Left ventricle myocardium inferior (tissue), 1 donor: Measurements from ENCODE around the gene KRT6B. TPM values are rescaled to one million over a fixed set of nuclear protein-coding genes. Genes with fewer than 3 reads are reported as not detected.
"Not testable (repeated sequence)": the region's sequence is repeated elsewhere in the genome, so short reads cannot be mapped to it uniquely, and the experiment has no call there.

Source experiments
- DNase-seq: peaks from one replicate; pipeline ENCODE4 v3.0.0-alpha.2; 2020
- H3K27ac ChIP-seq: fragments of 200-600 bp; replicated peaks from 2 replicates; pipeline ENCODE4 v1.8.0; 2021
- H3K27me3 ChIP-seq: fragments of 200-600 bp; 2 replicates; pipeline ENCODE4 v1.8.0; 2021; ENCODE audit warnings: low read depth
- H3K36me3 ChIP-seq: fragments of 200-600 bp; 2 replicates; pipeline ENCODE4 v1.8.0; 2021
- H3K4me1 ChIP-seq: fragments of 200-600 bp; 2 replicates; pipeline ENCODE4 v1.8.0; 2021
- H3K4me3 ChIP-seq: fragments of 200-600 bp; 2 replicates; pipeline ENCODE4 v1.8.0; 2021; ENCODE audit warnings: mild to moderate bottlenecking, moderate library complexity
- H3K9me3 ChIP-seq: fragments of 200-600 bp; replicated peaks from 2 replicates; pipeline ENCODE4 v1.8.0; 2021
- CTCF ChIP-seq: fragments of 200-600 bp; IDR thresholded peaks from 2 replicates; pipeline ENCODE4 v1.8.0; 2021; ENCODE audit warnings: antibody characterized with exemption, mild to moderate bottlenecking, borderline replicate concordance
- intact Hi-C: fragments of 100-400 bp; cut with micrococcal nuclease; formaldehyde crosslinking; loops from one replicate; pipeline ENCODE4 v1.11.0; 2022
- total RNA-seq: library from RNA; stranded (reverse); fragmentation: NEBNext Ultra II Directional; extraction: Animal tissue kit (Norgen Biotek cat#: 25700); gene quantifications from one replicate; pipeline ENCODE4 v1.2.1, GENCODE V29; 2021
- donor health status: DM: no; HTN: yes; CAD: no; lungs with severe emphysema.

Gene KRT6B
- total RNA-seq, 1 donor from 2014 or later, result not detected

GRCh38 chr12:52411815-52412214, 40.1 kb downstream of the KRT6B start:
- intact Hi-C loops, result no loop called here
- H3K27me3 ChIP-seq, result peaks cover 38% of the 10 kb centered on the region
- TF ChIP-seq CTCF, result no peak
- no peaks in the 10 kb centered on the region for H3K9me3 ChIP-seq
- H3K27ac ChIP-seq, result no peak overlapping the region
- H3K36me3 ChIP-seq, result no peaks in the 10 kb centered on the region
- no peak overlapping the region for H3K4me3 ChIP-seq
- no peak for DNase-seq
- peaks cover 13% of the 10 kb centered on the region for H3K4me1 ChIP-seq

- peaks cover 48% of the 10 kb centered on the region for H3K27me3 ChIP-seq
- H3K36me3 ChIP-seq, H3K4me1 ChIP-seq, H3K27ac ChIP-seq, H3K9me3 ChIP-seq, intact Hi-C loops, DNase-seq, H3K4me3 ChIP-seq: not testable (repeated sequence)
Measured at GRCh38 chr12:52410589-52411248, 41.2 kb downstream of the KRT6B start.

- DNase-seq, result no peak
- H3K4me3 ChIP-seq, result no peak overlapping the region
- peaks cover 6% of the 10 kb centered on the region for H3K4me1 ChIP-seq
- no peaks in the 10 kb centered on the region for H3K36me3 ChIP-seq
- no peaks in the 10 kb centered on the region for H3K9me3 ChIP-seq
- H3K27ac ChIP-seq, result no peak overlapping the region
- H3K27me3 ChIP-seq, result peaks cover 53% of the 10 kb centered on the region
- intact Hi-C loops, result no loop called here
- no peak for TF ChIP-seq CTCF
Measured at GRCh38 chr12:52407918-52408317, 44.0 kb downstream of the KRT6B start.

- DNase-seq, result no peak
- peaks cover under 1% of the 10 kb centered on the region for H3K4me1 ChIP-seq
- intact Hi-C loops, result no loop called here
- TF ChIP-seq CTCF, result no peak
- no peak within 1 kb of the TSS for H3K27ac ChIP-seq
- H3K36me3 ChIP-seq, result no peaks in the 10 kb centered on the region
- H3K27me3 ChIP-seq, result peaks cover 47% of the 10 kb centered on the region
- H3K9me3 ChIP-seq, result no peaks in the 10 kb centered on the region
- H3K4me3 ChIP-seq, result no peak within 1 kb of the TSS
Measured at GRCh38 chr12:52405922-52406385, 46.0 kb downstream of the KRT6B start, which contains the start of gene KRT82. Gene KRT82, minus strand, starts transcription at chr12:52406335. Its CDS starts 58 bp downstream, at chr12:52406277.

- TF ChIP-seq CTCF, result no peak
- peaks cover 56% of the 10 kb centered on the region for H3K27me3 ChIP-seq
- no peaks in the 10 kb centered on the region for H3K9me3 ChIP-seq
- no peak overlapping the region for H3K27ac ChIP-seq
- no peak for DNase-seq
- H3K4me3 ChIP-seq, result no peak overlapping the region
- H3K36me3 ChIP-seq, result no peaks in the 10 kb centered on the region
- intact Hi-C loops, result no loop called here
- H3K4me1 ChIP-seq, result no peaks in the 10 kb centered on the region
Measured at GRCh38 chr12:52404951-52405350, 47.0 kb downstream of the KRT6B start.

GRCh38 chr12:52403561-52403960, 48.4 kb downstream of the KRT6B start:
- no peak for DNase-seq
- no peak for TF ChIP-seq CTCF

More at GRCh38 chr12:52403561-52403960, 48.4 kb downstream of the KRT6B start:
- Histone ChIP-seq H3K4me3 (no peak overlapping the region), H3K9me3 (no peaks in the 10 kb centered on the region), H3K27ac (no peak overlapping the region), H3K27me3 (peaks cover 69% of the 10 kb centered on the region), H3K36me3 (no peaks in the 10 kb centered on the region), H3K4me1 (no peaks in the 10 kb centered on the region)
- intact Hi-C loops, result no loop called here
